Neural progenitor cell (in vitro differentiated cells): ENCODE data around the gene ALG12.

Experiments used
- EZH2 ChIP-seq: fragments of 200-600 bp; sonication (generic); IDR thresholded peaks from 2 replicates; pipeline ENCODE4 v1.6.1; 2017; ENCODE audit warnings: antibody characterized with exemption, mild to moderate bottlenecking, moderate library complexity
- TF ChIP-seq, protein P1 (sequence below): fragments of 200-600 bp; sonication (generic); IDR thresholded peaks from 2 replicates; pipeline ENCODE4 v1.5.1; 2017; ENCODE audit warnings: antibody characterized with exemption, mild to moderate bottlenecking

DNA sequence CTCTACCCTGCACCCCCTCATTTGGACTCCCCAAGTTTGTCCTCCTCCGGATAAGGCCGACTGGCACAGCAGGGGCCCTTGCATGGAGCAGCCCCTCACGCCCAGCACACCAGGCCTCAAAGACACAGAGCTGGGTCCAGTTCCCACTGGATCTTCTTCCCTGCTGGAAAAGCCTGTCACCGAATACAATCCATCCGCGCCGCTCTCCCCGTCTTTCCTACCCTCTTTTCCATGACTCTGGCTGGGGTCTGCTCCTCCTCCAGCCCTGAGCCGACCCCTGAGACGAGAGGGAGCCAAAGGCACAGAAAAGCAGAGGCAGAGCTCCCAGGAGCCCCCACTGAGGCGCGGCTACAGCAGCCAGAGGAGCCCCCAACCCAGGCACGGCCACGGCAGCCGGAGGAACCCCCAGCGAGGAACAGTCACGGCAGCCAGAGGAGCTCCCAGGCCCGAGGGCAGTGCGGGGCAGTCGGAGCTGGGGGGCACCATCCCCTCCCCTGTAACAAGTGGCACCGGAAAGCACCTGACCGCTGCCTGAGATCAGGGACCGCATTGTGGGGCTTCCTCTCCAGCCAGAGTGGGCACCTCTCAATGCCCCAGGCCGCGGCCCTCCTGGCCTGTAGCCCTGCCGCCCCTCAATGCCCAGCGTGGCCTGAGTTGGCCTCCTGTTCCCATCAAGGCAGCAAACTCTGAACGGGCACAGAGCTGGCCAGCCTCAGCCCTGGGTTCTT lies 12.0 kb downstream of the ALG12 start:
- TF ChIP-seq, protein P1, sequence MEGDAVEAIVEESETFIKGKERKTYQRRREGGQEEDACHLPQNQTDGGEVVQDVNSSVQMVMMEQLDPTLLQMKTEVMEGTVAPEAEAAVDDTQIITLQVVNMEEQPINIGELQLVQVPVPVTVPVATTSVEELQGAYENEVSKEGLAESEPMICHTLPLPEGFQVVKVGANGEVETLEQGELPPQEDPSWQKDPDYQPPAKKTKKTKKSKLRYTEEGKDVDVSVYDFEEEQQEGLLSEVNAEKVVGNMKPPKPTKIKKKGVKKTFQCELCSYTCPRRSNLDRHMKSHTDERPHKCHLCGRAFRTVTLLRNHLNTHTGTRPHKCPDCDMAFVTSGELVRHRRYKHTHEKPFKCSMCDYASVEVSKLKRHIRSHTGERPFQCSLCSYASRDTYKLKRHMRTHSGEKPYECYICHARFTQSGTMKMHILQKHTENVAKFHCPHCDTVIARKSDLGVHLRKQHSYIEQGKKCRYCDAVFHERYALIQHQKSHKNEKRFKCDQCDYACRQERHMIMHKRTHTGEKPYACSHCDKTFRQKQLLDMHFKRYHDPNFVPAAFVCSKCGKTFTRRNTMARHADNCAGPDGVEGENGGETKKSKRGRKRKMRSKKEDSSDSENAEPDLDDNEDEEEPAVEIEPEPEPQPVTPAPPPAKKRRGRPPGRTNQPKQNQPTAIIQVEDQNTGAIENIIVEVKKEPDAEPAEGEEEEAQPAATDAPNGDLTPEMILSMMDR: no peak
- TF ChIP-seq EZH2: no peak
